Activated naive CD4-positive, alpha-beta T cell treated with anti-CD3 and anti-CD28 coated beads, Interleukin-2, amount 50 U/mL, for 24 hours (primary cell): Measurements from ENCODE around the gene AHCYL1.
A peak's percentile ranks its signal among the peaks of the same experiment; 100 is the strongest.

Experiments used
- H3K27ac Mint-ChIP-seq: one replicate; pipeline ENCODE4 v1.8.0; 2021; ENCODE audit warnings: mild to moderate bottlenecking, mixed read lengths
- H3K27me3 Mint-ChIP-seq: one replicate; pipeline ENCODE4 v1.8.0; 2021; ENCODE audit warnings: mixed read lengths
- H3K36me3 Mint-ChIP-seq: one replicate; pipeline ENCODE4 v1.8.0; 2021; ENCODE audit warnings: mixed read lengths
- H3K4me1 Mint-ChIP-seq: one replicate; pipeline ENCODE4 v1.8.0; 2021; ENCODE audit warnings: mixed read lengths
- H3K4me3 Mint-ChIP-seq: one replicate; pipeline ENCODE4 v1.8.0; 2021; ENCODE audit warnings: mild to moderate bottlenecking, mixed read lengths
- H3K9me3 Mint-ChIP-seq: one replicate; pipeline ENCODE4 v1.8.0; 2021; ENCODE audit warnings: mixed read lengths

Gene AHCYL1

DNA sequence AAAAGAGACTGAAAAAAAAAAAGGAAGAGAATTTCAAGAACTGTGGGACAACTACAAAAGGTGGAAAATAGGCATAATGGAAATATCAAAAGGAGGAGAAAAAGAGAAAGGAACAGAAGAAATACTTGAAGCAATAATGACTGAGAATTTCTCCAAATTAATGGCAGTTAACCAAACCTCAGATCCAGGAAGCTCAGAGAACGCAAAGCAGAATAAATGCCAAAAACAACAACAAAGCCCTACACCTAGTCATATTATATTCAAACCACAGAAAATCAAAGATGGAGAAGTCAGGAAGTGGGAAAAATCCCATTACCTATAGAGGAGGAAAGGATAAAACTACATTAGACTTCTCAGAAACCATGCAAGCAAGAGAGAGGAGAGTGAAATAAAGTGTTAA lies 20.7 kb upstream of the AHCYL1 start:
- Mint-ChIP-seq H3K27ac (no peak overlapping the region), H3K4me3 (no peak overlapping the region), H3K36me3 (no peaks in the 10 kb centered on the region), H3K27me3 (no peaks in the 10 kb centered on the region), H3K9me3 (no peaks in the 10 kb centered on the region), H3K4me1 (no peaks in the 10 kb centered on the region)

DNA sequence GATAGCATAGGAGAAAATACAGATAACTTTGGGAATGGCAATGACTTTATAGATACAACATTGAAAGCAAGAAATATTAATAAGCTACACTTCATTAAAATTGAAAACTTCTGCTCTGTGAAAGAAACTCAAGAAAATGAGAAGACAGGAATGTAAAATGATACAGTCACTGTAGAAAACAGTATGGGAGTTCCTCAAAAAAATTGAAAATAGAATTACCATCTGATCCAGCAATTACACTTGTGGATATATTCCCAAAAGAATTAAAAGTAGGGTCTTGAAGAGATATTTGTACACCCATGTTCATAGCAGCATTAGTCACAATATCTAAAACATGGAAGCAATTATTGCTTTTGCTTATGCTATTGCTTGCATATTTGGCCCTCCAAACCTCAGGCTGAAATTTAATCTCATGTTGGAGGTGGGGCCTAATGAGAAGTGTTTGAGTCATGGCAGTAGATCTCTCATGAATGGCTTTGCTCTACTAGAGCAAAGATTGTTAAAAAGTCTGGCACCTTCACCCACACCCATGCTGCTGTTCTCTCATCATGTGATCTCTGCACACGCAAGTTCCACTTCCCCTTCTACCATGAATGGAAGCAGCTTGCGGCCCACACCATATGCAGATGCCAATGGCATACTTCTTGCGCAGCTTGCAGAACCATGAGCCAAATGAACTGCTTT lies 15.3 kb upstream of the AHCYL1 start:
- peaks cover 3% of the 10 kb centered on the region for H3K27me3 Mint-ChIP-seq
- no peaks in the 10 kb centered on the region for H3K9me3 Mint-ChIP-seq
- no peaks in the 10 kb centered on the region for H3K4me1 Mint-ChIP-seq
- no peaks in the 10 kb centered on the region for H3K36me3 Mint-ChIP-seq
- H3K27ac Mint-ChIP-seq = no peak overlapping the region
- H3K4me3 Mint-ChIP-seq = no peak overlapping the region

DNA sequence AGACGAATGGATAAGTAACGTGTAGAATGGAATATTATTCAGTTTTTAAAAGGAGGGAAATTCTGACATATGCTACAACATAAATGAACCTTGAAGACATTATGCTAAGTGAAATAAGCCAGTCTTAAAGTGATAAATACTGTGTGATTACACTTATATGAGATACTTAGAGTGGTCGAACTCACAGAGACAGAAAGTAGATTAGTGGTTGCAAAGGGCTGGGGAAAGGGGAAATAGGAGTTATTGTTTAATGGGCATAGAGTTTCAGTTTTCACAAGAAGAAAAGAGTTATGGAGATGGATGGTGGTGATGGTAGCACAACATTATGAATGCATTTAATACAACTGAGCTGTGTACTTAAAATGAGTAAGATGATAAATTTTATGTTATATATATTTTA lies 14.7 kb upstream of the AHCYL1 start:
- Mint-ChIP-seq H3K9me3 (no peaks in the 10 kb centered on the region), H3K27ac (peak overlapping the region; percentile 2), H3K27me3 (peaks cover 3% of the 10 kb centered on the region), H3K36me3 (no peaks in the 10 kb centered on the region), H3K4me3 (no peak overlapping the region), H3K4me1 (no peaks in the 10 kb centered on the region)

DNA sequence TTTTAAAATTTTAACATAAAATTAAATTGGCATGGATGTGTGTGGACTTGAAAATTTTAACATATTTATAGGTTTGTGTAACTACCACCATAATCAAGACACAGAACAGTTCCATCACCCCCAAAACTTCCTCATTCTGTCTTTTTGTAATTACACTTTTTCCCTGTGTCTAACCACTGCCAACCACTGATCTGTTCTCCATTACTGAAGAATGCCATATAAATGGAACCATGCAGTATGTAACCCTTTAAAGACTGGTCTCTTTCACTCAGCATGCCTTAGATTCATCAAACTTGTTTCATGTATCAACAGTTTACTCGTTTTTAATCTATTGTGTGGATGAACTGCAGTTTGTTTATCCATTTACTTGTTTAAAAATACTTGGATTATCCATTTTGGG lies 13.0 kb upstream of the AHCYL1 start:
- no peaks in the 10 kb centered on the region for H3K9me3 Mint-ChIP-seq
- no peaks in the 10 kb centered on the region for H3K4me1 Mint-ChIP-seq

DNA sequence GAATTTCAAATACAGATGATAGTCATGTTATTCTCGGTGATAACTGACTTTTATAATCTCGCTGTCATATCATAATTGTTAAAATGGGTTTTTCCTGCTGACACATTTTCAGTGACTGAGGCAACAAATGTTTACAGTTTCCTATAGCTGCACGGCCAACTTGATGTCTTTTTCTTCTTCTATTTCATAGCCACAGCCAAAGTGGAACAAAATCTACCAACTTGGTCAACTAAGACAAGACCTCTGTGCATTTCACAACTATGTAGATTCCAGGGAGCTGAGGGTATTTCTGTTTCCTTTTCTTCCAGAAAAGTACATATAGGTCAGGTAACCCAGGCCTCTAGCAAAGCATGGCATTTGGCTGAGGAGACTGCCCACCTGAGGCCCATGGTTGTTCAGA lies 10.4 kb upstream of the AHCYL1 start:
- Mint-ChIP-seq H3K4me1 (no peaks in the 10 kb centered on the region), H3K27ac (no peak overlapping the region), H3K36me3 (no peaks in the 10 kb centered on the region), H3K27me3 (peaks cover 3% of the 10 kb centered on the region), H3K4me3 (no peak overlapping the region), H3K9me3 (no peaks in the 10 kb centered on the region)

More for the DNA sequence above, 13.0 kb upstream of the AHCYL1 start:
- Mint-ChIP-seq H3K4me3 (no peak overlapping the region), H3K36me3 (no peaks in the 10 kb centered on the region), H3K27me3 (peaks cover 3% of the 10 kb centered on the region), H3K27ac (no peak overlapping the region)

DNA sequence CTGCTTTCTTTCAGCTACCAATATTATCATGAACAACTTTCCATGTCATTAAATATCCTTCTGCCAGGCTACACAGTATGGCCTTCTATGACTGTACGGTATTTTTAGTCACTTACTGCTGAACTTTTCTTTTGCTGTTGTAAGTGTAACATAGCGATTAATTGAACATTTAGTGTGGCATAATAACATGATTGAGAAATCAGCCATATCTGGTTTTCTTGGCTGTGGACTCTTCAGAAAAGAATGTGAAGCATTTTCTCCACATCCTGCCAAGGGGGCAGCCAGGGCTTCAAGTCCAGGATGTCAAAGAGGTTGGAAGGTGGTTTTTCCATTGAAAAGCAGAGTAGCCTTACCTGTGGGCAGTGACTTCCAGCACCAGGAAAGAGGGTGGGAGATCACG lies 8.8 kb upstream of the AHCYL1 start:
- Mint-ChIP-seq H3K36me3 (no peaks in the 10 kb centered on the region), H3K4me3 (no peak overlapping the region), H3K4me1 (no peaks in the 10 kb centered on the region), H3K9me3 (no peaks in the 10 kb centered on the region), H3K27ac (no peak overlapping the region), H3K27me3 (peaks cover 3% of the 10 kb centered on the region)

DNA sequence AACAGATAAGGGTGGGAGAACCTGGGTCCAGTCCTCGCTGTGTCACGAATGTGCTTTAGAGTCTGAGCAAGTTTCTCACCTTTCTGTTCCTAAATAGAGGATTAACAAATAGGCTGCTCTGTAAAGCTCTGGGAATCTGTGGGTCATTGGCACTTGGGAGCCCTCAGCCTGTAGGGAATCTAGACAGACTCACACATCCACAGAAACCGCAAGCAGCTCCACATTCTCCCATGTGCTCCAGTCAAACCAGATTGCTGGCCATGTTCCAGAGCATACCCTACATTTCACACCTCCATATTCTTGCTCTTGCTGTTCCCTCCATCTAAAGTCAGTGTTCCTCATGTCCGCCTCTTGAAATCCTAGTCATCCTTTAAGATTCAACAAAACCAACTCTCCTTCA lies 7.8 kb upstream of the AHCYL1 start:
- H3K36me3 Mint-ChIP-seq = no peaks in the 10 kb centered on the region
- no peaks in the 10 kb centered on the region for H3K4me1 Mint-ChIP-seq
- no peaks in the 10 kb centered on the region for H3K9me3 Mint-ChIP-seq
- H3K27me3 Mint-ChIP-seq = peaks cover 3% of the 10 kb centered on the region
- H3K27ac Mint-ChIP-seq = no peak overlapping the region
- H3K4me3 Mint-ChIP-seq = no peak overlapping the region

DNA sequence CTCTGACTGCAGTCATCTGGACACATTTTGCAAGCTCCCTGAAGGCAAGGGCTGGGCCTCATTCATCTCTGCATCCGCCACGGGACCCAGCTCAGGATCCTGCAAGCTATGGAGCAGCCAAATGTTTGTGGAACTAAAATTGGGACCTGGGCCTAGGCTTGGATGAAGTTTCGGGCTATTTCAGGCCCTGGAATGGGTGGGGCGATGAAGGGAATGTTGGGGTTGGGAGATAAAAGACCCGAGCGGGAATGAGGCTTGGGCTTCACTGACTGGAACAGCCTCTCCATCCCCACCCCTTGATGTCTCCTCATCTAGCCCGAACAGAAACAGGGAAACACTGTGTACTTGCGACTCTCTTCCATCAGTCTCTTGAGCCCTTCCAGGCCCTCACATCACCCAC lies 7.3 kb upstream of the AHCYL1 start:
- Mint-ChIP-seq H3K9me3 (no peaks in the 10 kb centered on the region), H3K27me3 (peaks cover 3% of the 10 kb centered on the region), H3K4me1 (no peaks in the 10 kb centered on the region), H3K27ac (no peak overlapping the region), H3K4me3 (no peak overlapping the region), H3K36me3 (no peaks in the 10 kb centered on the region)

DNA sequence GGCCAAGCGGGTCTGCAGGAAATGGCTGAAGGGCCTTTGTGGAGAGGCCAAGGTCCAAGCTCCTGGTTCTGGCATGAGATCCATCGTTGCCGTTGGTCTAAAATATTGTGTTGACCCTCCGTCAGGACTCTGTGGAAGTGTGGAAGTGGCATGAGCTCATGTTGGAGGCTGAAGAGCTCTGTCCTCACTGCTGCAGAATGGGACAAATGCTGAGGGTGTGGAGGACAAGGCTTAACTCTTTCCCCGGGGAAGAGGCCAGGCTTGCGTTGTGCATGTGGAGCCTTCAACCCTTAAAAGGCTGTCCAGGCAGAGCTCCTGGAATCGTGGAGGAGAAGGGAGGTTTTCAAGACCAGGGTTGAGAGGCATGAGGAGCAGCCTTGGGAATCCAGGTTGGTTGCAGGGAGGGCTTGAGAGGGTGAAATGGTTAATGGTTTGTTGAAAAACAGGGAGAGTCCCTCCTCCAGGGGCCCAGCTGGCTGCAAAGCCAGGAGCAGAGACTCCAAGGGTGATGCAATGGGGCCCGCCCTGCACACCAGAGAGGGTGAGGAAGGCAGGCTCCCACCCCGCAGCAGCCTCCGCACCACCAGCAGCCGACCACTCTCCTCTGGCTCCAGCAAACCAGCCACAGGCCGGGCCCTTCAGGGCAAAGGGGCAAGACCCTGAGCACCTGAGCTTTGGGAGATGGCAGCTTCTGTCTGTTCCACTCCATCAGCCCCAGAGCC lies 6.7 kb upstream of the AHCYL1 start:
- H3K4me3 Mint-ChIP-seq = no peak overlapping the region
- H3K36me3 Mint-ChIP-seq = no peaks in the 10 kb centered on the region
- no peaks in the 10 kb centered on the region for H3K4me1 Mint-ChIP-seq
- no peaks in the 10 kb centered on the region for H3K9me3 Mint-ChIP-seq
- no peak overlapping the region for H3K27ac Mint-ChIP-seq
- peaks cover 2% of the 10 kb centered on the region for H3K27me3 Mint-ChIP-seq

DNA sequence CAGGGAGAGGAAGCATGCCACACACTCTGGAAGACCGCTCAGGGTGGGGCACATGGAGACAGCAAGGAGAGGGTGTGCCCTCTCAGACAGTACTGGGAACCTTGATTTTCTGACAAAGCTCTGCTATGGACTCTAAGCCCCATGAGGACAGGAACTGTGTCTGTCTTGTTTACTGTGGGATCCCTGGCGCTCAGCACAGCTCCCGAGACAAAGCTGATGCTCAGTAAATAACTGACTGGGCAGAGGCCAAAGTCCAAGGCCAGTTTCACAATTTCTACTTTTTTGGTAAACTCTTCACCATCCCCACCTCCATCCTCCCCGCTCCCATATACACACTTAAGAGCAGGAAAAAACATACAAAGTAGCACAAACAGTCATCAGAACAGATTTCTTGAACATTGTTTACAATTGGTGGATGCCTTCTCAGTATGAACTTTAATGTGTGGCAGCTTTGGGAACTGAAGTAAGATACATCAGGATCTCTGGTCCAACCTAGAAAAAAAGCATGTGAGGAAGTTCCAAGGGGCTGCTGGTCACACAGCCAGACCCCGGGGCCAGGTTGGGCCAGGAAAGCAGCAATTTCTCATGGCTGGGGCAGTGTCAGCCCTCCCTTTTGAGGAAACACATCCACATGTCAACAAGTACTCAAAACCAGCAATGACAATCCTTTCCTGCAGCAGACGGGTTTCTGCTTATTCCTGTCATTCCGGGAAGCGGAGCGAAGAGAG lies 5.6 kb upstream of the AHCYL1 start:
- H3K36me3 Mint-ChIP-seq = no peaks in the 10 kb centered on the region
- no peak overlapping the region for H3K27ac Mint-ChIP-seq
- H3K4me3 Mint-ChIP-seq = no peak overlapping the region
- H3K4me1 Mint-ChIP-seq = no peaks in the 10 kb centered on the region
- no peaks in the 10 kb centered on the region for H3K9me3 Mint-ChIP-seq
- peaks cover 2% of the 10 kb centered on the region for H3K27me3 Mint-ChIP-seq

DNA sequence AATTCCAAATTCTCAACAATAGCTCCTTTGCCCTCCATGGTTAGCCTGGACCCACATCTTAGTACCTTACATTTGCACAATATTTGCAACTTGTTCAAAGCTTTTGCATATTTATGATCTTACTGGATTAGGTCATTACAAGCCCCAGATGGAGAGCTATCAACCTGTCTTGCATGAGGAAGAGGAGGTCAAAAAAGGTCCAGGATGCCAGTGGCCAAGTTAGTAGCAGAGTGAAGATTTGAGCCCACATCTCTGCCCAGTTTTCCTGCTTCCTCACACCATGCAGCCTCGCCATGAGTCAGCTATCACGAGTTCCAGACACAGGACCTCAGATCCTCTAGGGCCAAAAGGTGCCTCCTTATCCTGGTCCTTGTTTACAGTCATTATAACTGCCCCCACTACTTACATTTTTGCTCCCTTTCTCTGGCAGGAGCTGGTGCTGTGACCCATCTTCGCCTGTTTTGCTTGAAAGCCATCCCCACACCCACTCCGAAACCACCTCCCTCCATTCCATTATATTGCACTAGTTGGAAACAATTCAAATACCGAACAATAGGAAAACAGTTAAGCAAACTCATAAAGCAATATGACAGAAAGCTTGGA lies 5.0 kb upstream of the AHCYL1 start:
- Mint-ChIP-seq H3K27ac (no peak overlapping the region), H3K4me1 (peaks cover 3% of the 10 kb centered on the region), H3K36me3 (no peaks in the 10 kb centered on the region), H3K9me3 (no peaks in the 10 kb centered on the region), H3K27me3 (no peaks in the 10 kb centered on the region), H3K4me3 (no peak overlapping the region)

DNA sequence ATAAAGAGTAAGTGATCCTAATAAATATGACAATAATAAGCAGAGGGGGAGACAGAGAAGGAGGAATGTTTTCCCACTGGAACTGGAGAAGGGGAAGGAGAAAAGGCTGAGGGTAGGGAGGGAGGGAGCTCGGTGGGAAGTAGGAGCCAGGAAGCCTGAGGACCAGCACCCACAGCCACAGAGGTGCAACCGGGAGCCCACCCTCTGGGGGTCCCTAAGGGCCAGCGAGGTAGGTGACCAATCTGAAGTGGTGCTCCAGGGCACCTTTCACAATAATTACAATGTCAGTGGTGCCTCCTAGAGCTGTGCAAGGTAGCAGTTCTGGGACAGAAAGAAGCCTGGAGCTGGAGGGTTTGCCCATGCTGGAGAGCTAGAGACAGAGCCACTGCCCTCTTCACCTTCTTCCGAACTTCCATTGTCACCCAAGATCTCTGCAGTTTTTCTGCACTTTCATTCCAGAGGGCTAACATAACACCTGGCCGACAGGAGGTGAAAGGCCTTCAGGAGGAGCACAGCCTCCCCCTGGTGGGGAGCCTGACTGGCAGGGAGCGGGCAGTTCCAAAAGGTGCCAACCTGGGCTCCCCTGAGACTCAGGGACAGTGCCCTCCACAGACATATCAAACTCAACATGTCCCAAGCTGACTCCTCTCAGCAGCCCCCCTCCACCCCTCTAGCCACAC lies 4.1 kb upstream of the AHCYL1 start:
- no peaks in the 10 kb centered on the region for H3K27me3 Mint-ChIP-seq
- H3K9me3 Mint-ChIP-seq = no peaks in the 10 kb centered on the region
- no peak overlapping the region for H3K27ac Mint-ChIP-seq
- H3K4me3 Mint-ChIP-seq = no peak overlapping the region
- H3K4me1 Mint-ChIP-seq = peaks cover 7% of the 10 kb centered on the region
- H3K36me3 Mint-ChIP-seq = peaks cover 1% of the 10 kb centered on the region

DNA sequence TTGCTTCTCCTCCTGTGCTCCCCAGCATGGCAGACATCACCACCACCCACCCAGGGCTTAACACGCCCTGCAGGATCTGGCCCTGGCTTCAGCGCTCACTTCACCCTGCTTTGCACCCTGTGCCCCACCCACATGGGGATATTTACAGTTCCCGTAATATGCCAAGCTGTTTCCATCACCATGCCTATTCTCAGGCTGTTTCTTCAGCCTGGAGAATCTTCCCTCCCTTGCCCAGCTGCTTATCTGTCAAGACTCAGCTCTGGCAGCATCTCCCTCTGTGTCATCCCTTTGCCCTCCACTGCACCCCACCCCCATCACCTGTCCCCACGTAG lies 3.6 kb upstream of the AHCYL1 start:
- no peaks in the 10 kb centered on the region for H3K9me3 Mint-ChIP-seq
- peaks cover 12% of the 10 kb centered on the region for H3K4me1 Mint-ChIP-seq
- H3K27ac Mint-ChIP-seq = peak overlapping the region; percentile 30
- H3K27me3 Mint-ChIP-seq = no peaks in the 10 kb centered on the region
- no peak overlapping the region for H3K4me3 Mint-ChIP-seq
- H3K36me3 Mint-ChIP-seq = peaks cover 1% of the 10 kb centered on the region

DNA sequence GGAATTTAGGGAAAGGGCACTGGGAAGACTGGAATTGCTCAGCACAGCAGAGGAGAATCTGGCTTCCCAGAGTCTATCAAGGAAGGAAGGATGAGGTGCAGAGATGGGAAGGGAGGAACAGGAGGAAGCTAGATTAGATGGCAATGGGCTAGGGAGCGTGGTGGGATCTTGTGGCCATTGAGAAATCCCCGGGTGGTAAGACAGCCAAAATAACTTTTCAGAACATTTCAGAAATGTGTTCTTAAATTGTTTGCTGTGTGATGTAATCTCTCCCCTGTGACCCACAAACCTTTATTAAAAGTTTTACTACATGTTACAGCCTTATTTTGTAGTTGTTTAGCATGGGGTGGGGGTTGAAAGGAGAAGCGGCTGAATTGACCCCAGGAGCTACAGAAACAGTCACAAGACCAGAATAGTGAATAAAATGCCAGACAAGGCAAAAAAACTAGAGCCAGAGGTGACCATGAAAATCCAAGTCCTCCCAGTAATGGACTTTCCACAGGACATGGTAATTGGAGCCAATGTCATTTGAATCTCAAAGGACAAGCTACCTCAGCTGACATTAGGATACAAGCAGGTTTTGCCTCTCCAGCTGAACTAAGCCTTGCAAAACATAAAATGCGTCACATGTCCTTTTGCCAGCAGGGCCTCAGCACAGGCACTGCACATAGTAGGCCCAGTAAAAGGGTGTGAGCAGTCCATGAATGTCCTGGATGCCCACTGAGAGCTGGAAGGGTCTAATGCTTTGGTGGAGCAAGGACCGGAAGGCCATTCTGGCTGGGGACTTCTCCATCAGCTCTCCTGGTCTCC lies 980 bp upstream of the AHCYL1 start:
- Mint-ChIP-seq H3K27ac (no peak overlapping the region), H3K4me1 (peaks cover 36% of the 10 kb centered on the region), H3K27me3 (no peaks in the 10 kb centered on the region), H3K36me3 (peaks cover 1% of the 10 kb centered on the region), H3K4me3 (no peak overlapping the region), H3K9me3 (no peaks in the 10 kb centered on the region)

DNA sequence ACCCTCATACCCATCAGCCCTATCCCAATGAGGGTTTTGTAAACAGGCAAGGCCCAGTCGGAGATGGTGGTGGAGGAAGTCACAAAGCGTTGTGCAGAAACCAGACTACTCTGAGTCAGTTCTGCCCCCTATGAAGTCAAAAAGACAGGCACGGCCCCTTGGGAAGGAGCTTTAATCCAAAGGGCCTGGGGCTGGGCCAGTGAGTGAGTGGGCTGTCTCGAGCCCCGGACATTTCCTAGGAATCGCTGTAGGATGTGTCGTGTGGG lies 442 bp upstream of the AHCYL1 start:
- Mint-ChIP-seq H3K9me3 (no peaks in the 10 kb centered on the region), H3K36me3 (peaks cover 1% of the 10 kb centered on the region), H3K4me3 (peak overlapping the region; percentile 99), H3K4me1 (peaks cover 41% of the 10 kb centered on the region), H3K27me3 (no peaks in the 10 kb centered on the region), H3K27ac (no peak overlapping the region)
